PC-3 (cell line): ENCODE measurements around the gene PRR20G. TPM values are rescaled to one million over a fixed set of nuclear protein-coding genes. Genes with fewer than 3 reads are reported as not detected.

Experiments
- ATAC-seq: fragments of 200-7000 bp; cut with Tn5 transposase; 2 replicates; pipeline ENCODE4 v1.9.1; 2020; ENCODE audit warnings: mild to moderate bottlenecking, moderate library complexity
- BruUV-seq: library from RNA; stranded (reverse); fragments of 400-500 nt; replicated peaks from 2 replicates; lab custom pipeline; 2021; lab: Mats Ljungman, UMichigan
- CTCF ChIA-PET: fragments of 300-600 bp; sonication (Branson Sonifier 250); formaldehyde crosslinking; loops from one replicate; lab custom pipeline; 2022; ENCODE audit warnings: antibody characterized with exemption; lab: Charles Lee
- POLR2A ChIA-PET: fragments of 300-600 bp; sonication (Branson Sonifier 250); formaldehyde crosslinking; loops from one replicate; lab custom pipeline; 2022; ENCODE audit warnings: antibody characterized with exemption; ENCODE audit not compliant: unreplicated experiment; lab: Charles Lee
- DNase-seq: peaks from one replicate; pipeline ENCODE4 v3.0.0-alpha.2; 2015
- H2AFZ ChIP-seq: fragments of 300-600 bp; sonication (generic); 2 replicates; pipeline ENCODE4 v1.6.0; 2016; ENCODE audit warnings: antibody characterized with exemption, low read length
- H3F3A ChIP-seq: fragments of 300-600 bp; sonication (generic); one replicate; pipeline ENCODE4 v1.6.0; 2017; ENCODE audit warnings: antibody characterized with exemption, low read length, control low read depth, mild to moderate bottlenecking; ENCODE audit not compliant: unreplicated experiment
- H3K27ac ChIP-seq: fragments of 300-600 bp; sonication (generic); 2 replicates; pipeline ENCODE4 v1.5.1; 2016; ENCODE audit warnings: mild to moderate bottlenecking, low read length
- H3K27me3 ChIP-seq: fragments of 300-600 bp; sonication (generic); 2 replicates; pipeline ENCODE4 v1.6.1; 2016; ENCODE audit warnings: low read length, mixed read lengths
- H3K36me3 ChIP-seq: fragments of 300-600 bp; sonication (generic); 2 replicates; pipeline ENCODE4 v1.6.1; 2016; ENCODE audit warnings: low read depth, mixed run types, low read length, mixed read lengths
- H3K4me1 ChIP-seq: fragments of 300-600 bp; sonication (generic); 2 replicates; pipeline ENCODE4 v1.5.1; 2016; ENCODE audit warnings: low read length; ENCODE audit not compliant: insufficient read depth
- H3K4me2 ChIP-seq: fragments of 300-600 bp; sonication (generic); 2 replicates; pipeline ENCODE4 v1.6.0; 2016; ENCODE audit warnings: low read length
- H3K4me3 ChIP-seq: fragments of 300-600 bp; sonication (generic); 2 replicates; pipeline ENCODE4 v1.5.1; 2016; ENCODE audit warnings: mild to moderate bottlenecking, low read length, mixed read lengths
- H3K79me2 ChIP-seq: fragments of 300-600 bp; sonication (generic); 2 replicates; pipeline ENCODE4 v1.6.1; 2017; ENCODE audit warnings: low read length, mixed read lengths
- H3K9ac ChIP-seq: fragments of 300-600 bp; sonication (generic); 2 replicates; pipeline ENCODE4 v1.6.0; 2016; ENCODE audit warnings: mild to moderate bottlenecking, low read length
- H3K9me2 ChIP-seq: fragments of 300-600 bp; sonication (generic); replicated peaks from 2 replicates; pipeline ENCODE4 v1.6.1; 2016; ENCODE audit warnings: mixed run types, low read length, mixed read lengths
- H3K9me3 ChIP-seq: fragments of 300-600 bp; sonication (generic); 2 replicates; pipeline ENCODE4 v1.6.1; 2016; ENCODE audit warnings: low read length, mixed read lengths
- H4K20me1 ChIP-seq: fragments of 300-600 bp; sonication (generic); 2 replicates; pipeline ENCODE4 v1.6.1; 2016; ENCODE audit warnings: low read length, mixed read lengths
- EZH2 ChIP-seq: fragments of 300-600 bp; sonication (generic); IDR thresholded peaks from one replicate; pipeline ENCODE4 v1.6.1; 2017; ENCODE audit warnings: antibody characterized with exemption, mild to moderate bottlenecking, low read length; ENCODE audit not compliant: unreplicated experiment
- EZH2phosphoT487 ChIP-seq: fragments of 300-600 bp; sonication (generic); IDR thresholded peaks from 2 replicates; pipeline ENCODE4 v1.6.1; 2018; ENCODE audit warnings: mild to moderate bottlenecking, antibody characterized with exemption, low read length, borderline replicate concordance
- intact Hi-C: fragments of 100-400 bp; cut with micrococcal nuclease; formaldehyde crosslinking; loops from 2 replicates; pipeline ENCODE4 v1.9.0; 2023
- total RNA-seq: library from RNA; depleted of rRNA; stranded (reverse); fragments of >200 nt; gene quantifications from 2 replicates; pipeline ENCODE4 v1.2.3, GENCODE V29; 2014
- TF ChIP-seq, protein P1 (sequence below): fragments of 300-600 bp; sonication (generic); conservative IDR thresholded peaks from 2 replicates; pipeline ENCODE4 v1.5.1; 2017; ENCODE audit warnings: antibody characterized with exemption, low read depth, mild to moderate bottlenecking, low read length

Gene PRR20G
- total RNA-seq, 1 experiment from 2014 or later: not detected

DNA sequence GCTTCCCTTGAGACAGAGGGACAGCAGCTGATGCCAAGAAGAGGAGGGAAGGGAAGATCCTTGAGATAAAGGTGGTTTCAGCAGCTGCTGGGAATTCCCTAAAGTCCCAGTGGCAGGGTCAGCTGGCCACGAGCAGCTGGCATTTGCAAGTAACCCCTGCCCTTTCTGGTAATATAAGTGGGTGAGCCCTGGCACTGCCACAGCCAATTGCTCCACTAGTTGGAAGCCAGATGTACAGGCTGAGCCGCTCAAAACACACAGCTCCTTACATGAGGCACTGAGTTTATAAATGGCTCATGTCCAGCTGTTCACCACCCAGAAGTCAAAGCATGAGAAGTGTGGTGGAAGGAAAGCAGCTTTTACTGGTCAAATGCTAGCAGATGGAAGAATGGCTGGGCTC is 35.4 kb downstream of the PRR20G start:
- H4K20me1 ChIP-seq: no peaks in the 10 kb centered on the region
- TF ChIP-seq, protein P1, sequence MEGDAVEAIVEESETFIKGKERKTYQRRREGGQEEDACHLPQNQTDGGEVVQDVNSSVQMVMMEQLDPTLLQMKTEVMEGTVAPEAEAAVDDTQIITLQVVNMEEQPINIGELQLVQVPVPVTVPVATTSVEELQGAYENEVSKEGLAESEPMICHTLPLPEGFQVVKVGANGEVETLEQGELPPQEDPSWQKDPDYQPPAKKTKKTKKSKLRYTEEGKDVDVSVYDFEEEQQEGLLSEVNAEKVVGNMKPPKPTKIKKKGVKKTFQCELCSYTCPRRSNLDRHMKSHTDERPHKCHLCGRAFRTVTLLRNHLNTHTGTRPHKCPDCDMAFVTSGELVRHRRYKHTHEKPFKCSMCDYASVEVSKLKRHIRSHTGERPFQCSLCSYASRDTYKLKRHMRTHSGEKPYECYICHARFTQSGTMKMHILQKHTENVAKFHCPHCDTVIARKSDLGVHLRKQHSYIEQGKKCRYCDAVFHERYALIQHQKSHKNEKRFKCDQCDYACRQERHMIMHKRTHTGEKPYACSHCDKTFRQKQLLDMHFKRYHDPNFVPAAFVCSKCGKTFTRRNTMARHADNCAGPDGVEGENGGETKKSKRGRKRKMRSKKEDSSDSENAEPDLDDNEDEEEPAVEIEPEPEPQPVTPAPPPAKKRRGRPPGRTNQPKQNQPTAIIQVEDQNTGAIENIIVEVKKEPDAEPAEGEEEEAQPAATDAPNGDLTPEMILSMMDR: no peak
- TF ChIP-seq EZH2phosphoT487: no peak
- no peaks in the 10 kb centered on the region for H3K9me3 ChIP-seq
- no peaks in the 10 kb centered on the region for H3K36me3 ChIP-seq
- DNase-seq (no peak), ATAC-seq (no peak)
- no peaks in the 10 kb centered on the region for H3K79me2 ChIP-seq
- H3K27ac ChIP-seq: no peak overlapping the region
- H3K9me2 ChIP-seq: no peaks in the 10 kb centered on the region
- no peak overlapping the region for H3K9ac ChIP-seq
- H3K4me1 ChIP-seq: no peaks in the 10 kb centered on the region
- H3K4me2 ChIP-seq: no peak overlapping the region
- POLR2A ChIA-PET: no interaction called here
- intact Hi-C loops: no loop called here
- peaks cover 12% of the 10 kb centered on the region; the same call in 1 of the 2 replicates for H3K27me3 ChIP-seq
- no peak overlapping the region for H3K4me3 ChIP-seq
- H2AFZ ChIP-seq: no peak overlapping the region
- CTCF ChIA-PET: no interaction called here
- BruUV-seq: no TSS peak
- H3F3A ChIP-seq: no peaks in the 10 kb centered on the region

DNA sequence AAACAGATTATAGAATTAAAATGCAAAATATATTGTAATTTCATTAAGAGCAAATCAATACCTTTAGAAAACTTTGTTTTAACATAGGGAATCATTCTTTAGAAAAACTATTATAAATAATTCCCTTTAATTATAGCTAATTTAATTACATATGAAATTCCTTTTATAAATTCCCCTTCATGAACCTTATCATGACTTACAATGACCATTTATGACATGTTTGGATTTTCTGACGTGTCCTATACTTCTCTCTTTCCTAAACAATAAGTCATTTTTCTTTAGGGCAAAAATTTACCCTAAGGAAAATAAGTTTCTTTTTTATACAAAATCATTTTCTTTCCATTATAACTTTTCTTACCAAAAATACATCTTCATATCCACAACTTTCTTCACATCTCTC is 37.8 kb downstream of the PRR20G start:
- POLR2A ChIA-PET: no interaction called here

DNA sequence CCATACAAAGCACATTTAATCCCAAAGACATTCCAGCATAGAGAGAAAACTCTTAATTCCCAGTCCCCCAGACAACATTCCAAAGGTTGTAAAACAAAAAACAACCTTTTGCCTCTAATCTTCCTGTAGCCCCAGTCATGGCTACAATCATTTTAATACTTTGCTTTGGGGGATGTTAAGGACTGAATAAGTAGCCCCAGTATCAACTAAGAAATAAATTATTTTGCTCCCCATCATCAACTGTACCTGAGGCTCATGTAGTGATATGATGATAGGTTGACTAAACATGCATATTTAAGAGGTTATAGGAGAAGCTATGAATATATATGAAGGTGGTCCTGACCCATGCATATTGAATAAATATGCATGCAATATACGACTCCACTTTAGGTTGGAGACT is 40.6 kb downstream of the PRR20G start:
- H4K20me1 ChIP-seq: no peaks in the 10 kb centered on the region
- no peak overlapping the region for H3K9ac ChIP-seq
- no TSS peak for BruUV-seq
- H3K4me1 ChIP-seq: no peaks in the 10 kb centered on the region
- no peak for TF ChIP-seq EZH2phosphoT487
- TF ChIP-seq EZH2: no peak
- TF ChIP-seq, protein P1: no peak
- ATAC-seq (no peak), DNase-seq (no peak)
- H3K9me2 ChIP-seq: no peaks in the 10 kb centered on the region
- H3K4me2 ChIP-seq: no peak overlapping the region
- POLR2A ChIA-PET: no interaction called here
- intact Hi-C loops: no loop called here
- no peaks in the 10 kb centered on the region for H3K36me3 ChIP-seq
- H3K9me3 ChIP-seq: no peaks in the 10 kb centered on the region
- no peak overlapping the region for H3K4me3 ChIP-seq
- H3F3A ChIP-seq: no peaks in the 10 kb centered on the region
- H3K79me2 ChIP-seq: no peaks in the 10 kb centered on the region
- H3K27me3 ChIP-seq: no peaks in the 10 kb centered on the region
- CTCF ChIA-PET: no interaction called here
- no peak overlapping the region for H2AFZ ChIP-seq
- H3K27ac ChIP-seq: no peak overlapping the region

More for the DNA sequence above, 37.8 kb downstream of the PRR20G start:
- Histone ChIP-seq H3K9me3 (no peaks in the 10 kb centered on the region), H2AFZ (no peak overlapping the region), H4K20me1 (no peaks in the 10 kb centered on the region), H3K27ac (no peak overlapping the region), H3K9me2 (no peaks in the 10 kb centered on the region), H3K36me3 (no peaks in the 10 kb centered on the region), H3K4me3 (no peak overlapping the region), H3K4me2 (no peak overlapping the region), H3K27me3 (peaks cover 12% of the 10 kb centered on the region; the same call in 1 of the 2 replicates), H3K4me1 (no peaks in the 10 kb centered on the region), H3F3A (no peaks in the 10 kb centered on the region), H3K79me2 (no peaks in the 10 kb centered on the region), H3K9ac (no peak overlapping the region)
- no TSS peak for BruUV-seq
- DNase-seq (no peak), ATAC-seq (no peak)
- TF ChIP-seq, protein P1: no peak
- TF ChIP-seq EZH2phosphoT487: no peak
- no peak for TF ChIP-seq EZH2
- CTCF ChIA-PET: no interaction called here
- intact Hi-C loops: no loop called here
